ENCODE results near the gene DTX2.
"Not testable (repeated sequence)": the region's sequence is repeated elsewhere in the genome, so short reads cannot be mapped to it uniquely, and the experiment has no call there.

The DTX2 gene

GRCh38 chr7:76426246-76426645 lies 35.3 kb upstream of the DTX2 start:
- DNase-seq (ENCODE audit: low spot score) = no peak
- ChIA-PET POLR2A (ENCODE audit: low non-redundant PET) (no interaction called here), CTCF (interaction anchor here (0.5 kb wide), 1 partner anchor 114 kb away, joined by 5 read pairs; no protein-coding TSS in a partner anchor)
- no peak for TF ChIP-seq CTCF (conservative IDR thresholded peaks at IDR 0.05; ENCODE audit: low read depth)
- peak overlapping the region; percentile 99 for H3K27ac ChIP-seq

- H3K27ac ChIP-seq = peak overlapping the region; percentile 99
- ChIA-PET CTCF (interaction anchor here (0.6 kb wide), 1 partner anchor 14 kb away, joined by 3 read pairs; no protein-coding TSS in a partner anchor), POLR2A (ENCODE audit: low non-redundant PET) (no interaction called here)
- no peak for TF ChIP-seq CTCF (conservative IDR thresholded peaks at IDR 0.05; ENCODE audit: low read depth)
- no peak for DNase-seq (ENCODE audit: low spot score)
Observed at GRCh38 chr7:76427635-76428034, 33.9 kb upstream of the DTX2 start.

GRCh38 chr7:76428149-76428823 lies 33.2 kb upstream of the DTX2 start:
- peak; percentile 41 for DNase-seq (ENCODE audit: low spot score)
- no peak for TF ChIP-seq CTCF (conservative IDR thresholded peaks at IDR 0.05; ENCODE audit: low read depth)
- ChIA-PET POLR2A (ENCODE audit: low non-redundant PET) (no interaction called here), CTCF (no interaction called here)
- H3K27ac ChIP-seq = peak overlapping the region; percentile 99

GRCh38 chr7:76428868-76429805 lies 32.4 kb upstream of the DTX2 start:
- ChIA-PET POLR2A (ENCODE audit: low non-redundant PET) (no interaction called here), CTCF (no interaction called here)
- H3K27ac ChIP-seq = peak overlapping the region; percentile 99
- no peak for TF ChIP-seq CTCF (conservative IDR thresholded peaks at IDR 0.05; ENCODE audit: low read depth)
- DNase-seq (ENCODE audit: low spot score) = no peak

GRCh38 chr7:76430211-76430610 lies 31.3 kb upstream of the DTX2 start:
- ChIA-PET POLR2A (ENCODE audit: low non-redundant PET) (no interaction called here), CTCF (no interaction called here)
- TF ChIP-seq CTCF (conservative IDR thresholded peaks at IDR 0.05; ENCODE audit: low read depth) = no peak
- peak overlapping the region; percentile 99 for H3K27ac ChIP-seq
- no peak for DNase-seq (ENCODE audit: low spot score)

- POLR2A ChIA-PET (ENCODE audit: low non-redundant PET) = no interaction called here
- TF ChIP-seq CTCF (conservative IDR thresholded peaks at IDR 0.05; ENCODE audit: low read depth) = no peak
- CTCF ChIA-PET = no interaction called here
- no peak for DNase-seq (ENCODE audit: low spot score)
- peak overlapping the region; percentile 99 for H3K27ac ChIP-seq
Observed at GRCh38 chr7:76430836-76431235, 30.7 kb upstream of the DTX2 start.

- CTCF ChIA-PET; DNase-seq (ENCODE audit: low spot score); POLR2A ChIA-PET (ENCODE audit: low non-redundant PET): not testable (repeated sequence)
- H3K27ac ChIP-seq = peak overlapping the region; percentile 78
Observed at GRCh38 chr7:76437873-76438272, 23.6 kb upstream of the DTX2 start.

- H3K27ac ChIP-seq = peak overlapping the region; percentile 59
- POLR2A ChIA-PET (ENCODE audit: low non-redundant PET); CTCF ChIA-PET; DNase-seq (ENCODE audit: low spot score): not testable (repeated sequence)
Observed at GRCh38 chr7:76439120-76439888, 22.2 kb upstream of the DTX2 start.

- DNase-seq (ENCODE audit: low spot score); CTCF ChIA-PET; POLR2A ChIA-PET (ENCODE audit: low non-redundant PET): not testable (repeated sequence)
- peak overlapping the region; percentile 59 for H3K27ac ChIP-seq
Observed at GRCh38 chr7:76440404-76440803, 21.1 kb upstream of the DTX2 start.

Measured in RWPE1 (cell line).